COLO668 (cell line): ENCODE results near the gene NCKAP5.

Source experiments
- DNase-seq: peaks from one replicate; lab custom pipeline; 2025; ENCODE audit not compliant: unreplicated experiment; lab: John Stamatoyannopoulos, UW

The NCKAP5 gene

DNA sequence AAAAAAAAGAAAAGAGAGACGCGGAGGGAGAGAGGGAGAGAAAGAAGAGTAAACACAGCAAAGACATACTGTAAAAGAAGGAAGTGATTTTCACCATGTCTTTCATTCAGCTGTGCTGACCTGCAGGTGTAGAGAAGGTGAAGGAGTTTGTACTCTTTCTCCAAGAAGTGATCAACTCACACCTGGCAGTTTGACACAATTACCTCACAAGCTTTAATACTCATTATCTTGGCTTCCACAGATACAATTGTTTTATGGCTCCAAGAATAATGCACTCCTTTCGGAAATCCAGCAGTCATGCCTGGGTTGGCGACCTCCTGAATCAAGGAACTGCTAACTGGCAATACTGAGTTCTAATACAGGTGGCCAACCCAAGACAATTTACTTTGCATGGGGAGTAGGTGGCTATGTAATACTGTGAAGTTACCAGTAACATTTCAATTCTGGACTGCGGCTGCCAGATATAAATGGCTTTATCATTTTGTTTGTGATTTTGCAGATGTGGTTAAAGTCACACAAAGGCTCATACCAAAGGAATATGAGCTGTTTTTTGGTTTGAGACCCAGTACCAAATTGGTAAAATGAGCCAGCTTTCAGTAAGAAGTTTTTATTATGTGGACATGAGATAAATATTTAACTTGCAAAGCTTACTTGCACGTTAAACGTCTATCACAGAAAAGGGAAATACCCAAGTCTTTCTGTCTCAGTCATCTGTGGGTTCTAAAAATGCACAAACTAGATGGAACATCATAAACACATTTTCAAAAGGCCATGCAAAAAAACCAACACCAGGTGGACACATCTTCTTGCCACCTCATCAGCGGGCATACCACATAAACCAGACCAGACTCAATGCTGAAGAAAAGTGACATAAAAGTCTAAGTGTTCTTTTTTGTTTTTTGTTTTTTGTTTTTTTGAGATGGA is 69.3 kb downstream of the NCKAP5 start:
- no peak for DNase-seq

DNA sequence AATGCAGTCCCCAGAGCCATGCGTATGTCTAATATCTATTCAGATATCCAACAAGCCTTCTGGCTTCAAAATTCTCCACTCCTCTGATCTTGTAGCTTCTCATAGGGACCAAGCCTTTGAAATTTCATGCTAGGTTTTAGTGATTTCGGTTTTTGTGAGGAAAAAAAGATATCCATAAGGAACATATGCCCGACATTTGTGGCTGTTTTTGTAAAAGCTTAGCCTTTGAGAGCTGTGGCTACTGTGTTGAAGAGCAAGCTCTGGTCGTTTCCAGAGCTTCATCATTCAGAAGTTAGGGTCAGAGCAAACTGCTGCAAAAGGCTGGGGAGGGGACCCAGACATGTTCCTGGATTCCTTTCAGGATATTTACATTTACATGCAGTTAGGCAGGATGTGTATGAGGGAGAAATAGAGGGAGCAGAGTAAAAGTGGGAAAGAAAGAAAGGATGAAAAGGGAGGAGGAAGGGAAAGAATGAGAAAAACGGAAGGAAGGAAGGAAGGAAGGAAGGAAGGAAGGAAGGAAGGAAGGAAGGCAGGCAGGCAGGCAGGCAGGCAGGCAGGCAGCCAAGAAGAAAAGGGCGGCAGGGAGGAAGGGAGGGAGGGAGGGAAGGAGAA is 70.2 kb downstream of the NCKAP5 start:
- DNase-seq = no peak

DNA sequence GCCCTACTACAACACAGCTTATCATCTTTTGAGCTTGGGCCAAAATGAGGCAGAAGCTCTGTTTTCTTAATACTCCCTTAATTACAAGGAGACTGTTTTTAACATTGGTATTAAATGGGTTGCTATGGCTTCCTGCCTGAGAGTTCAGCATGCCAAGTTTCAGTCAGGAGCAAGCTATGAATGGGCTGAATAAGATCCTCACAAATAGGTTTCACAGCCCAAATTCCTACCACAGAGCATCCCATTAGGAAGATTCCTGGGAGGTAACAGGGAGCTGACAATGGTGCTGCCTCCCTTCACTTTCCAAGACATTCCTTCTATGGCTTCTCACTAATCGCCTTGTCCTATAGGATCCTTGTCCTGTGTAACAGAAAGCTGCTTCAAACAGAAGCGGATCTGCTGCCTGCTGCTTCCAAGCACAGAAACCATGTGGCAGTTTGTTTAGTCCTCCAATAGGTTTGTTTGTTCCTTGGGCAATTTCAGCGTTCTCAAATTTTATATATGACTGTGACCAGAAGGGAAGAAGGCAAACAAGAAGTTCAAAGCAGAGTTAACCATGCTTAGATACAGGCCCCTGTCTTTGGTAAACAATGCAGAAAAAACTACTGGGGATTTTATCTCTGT is 70.9 kb downstream of the NCKAP5 start:
- no peak for DNase-seq

DNA sequence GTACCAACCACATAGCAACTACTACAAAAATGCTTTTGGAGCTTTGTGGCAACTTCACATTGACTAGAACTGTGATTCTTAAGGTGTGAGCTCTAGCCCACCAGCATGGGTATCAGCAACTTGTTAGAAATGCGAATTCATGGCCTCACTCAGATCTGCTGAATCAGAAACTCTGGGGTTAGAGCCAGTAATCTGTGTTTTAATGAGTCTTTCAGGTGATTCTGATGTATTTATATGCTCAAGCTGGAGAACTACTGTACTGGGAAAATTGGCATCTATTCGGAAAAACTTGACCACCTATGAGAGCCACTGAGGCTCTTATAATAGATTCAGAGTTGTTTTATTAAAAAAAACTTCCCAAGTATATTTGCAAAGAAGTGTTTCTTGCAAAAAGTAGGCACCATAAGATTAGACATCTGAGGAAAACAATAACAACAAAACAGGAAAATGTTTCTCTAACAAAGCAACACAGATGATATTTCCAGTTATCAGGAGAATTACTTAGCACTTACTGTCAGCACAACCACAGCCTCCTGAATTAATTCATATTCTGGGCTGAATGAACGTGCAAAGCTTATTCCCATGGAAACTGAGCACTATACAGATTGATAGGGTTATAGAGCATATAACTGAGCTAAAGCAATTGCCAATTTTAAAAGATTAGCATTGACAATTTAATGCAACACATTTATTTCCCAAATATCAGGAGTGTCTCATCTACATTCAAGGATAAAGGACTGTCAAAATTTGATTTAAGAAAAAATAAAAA is 71.6 kb downstream of the NCKAP5 start:
- DNase-seq = no peak

DNA sequence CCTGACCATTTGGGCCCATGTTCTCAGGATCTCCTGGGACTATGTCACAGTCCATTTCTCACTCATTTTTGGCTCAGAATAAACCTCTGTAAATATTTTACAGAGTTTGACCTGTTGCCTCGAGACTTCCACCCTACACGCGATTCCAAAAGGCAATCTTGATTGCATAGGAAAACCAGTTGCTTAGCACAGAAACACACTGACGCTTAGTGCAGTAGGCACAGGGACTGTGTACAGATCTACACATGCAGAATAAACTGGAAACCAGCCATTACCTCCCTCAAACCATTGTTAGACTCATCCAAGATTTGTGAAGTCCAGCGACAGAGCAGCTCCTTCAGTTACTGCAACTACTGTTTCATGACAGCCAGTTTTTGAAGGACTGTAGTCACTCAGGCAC is 73.0 kb downstream of the NCKAP5 start:
- DNase-seq = no peak

DNA sequence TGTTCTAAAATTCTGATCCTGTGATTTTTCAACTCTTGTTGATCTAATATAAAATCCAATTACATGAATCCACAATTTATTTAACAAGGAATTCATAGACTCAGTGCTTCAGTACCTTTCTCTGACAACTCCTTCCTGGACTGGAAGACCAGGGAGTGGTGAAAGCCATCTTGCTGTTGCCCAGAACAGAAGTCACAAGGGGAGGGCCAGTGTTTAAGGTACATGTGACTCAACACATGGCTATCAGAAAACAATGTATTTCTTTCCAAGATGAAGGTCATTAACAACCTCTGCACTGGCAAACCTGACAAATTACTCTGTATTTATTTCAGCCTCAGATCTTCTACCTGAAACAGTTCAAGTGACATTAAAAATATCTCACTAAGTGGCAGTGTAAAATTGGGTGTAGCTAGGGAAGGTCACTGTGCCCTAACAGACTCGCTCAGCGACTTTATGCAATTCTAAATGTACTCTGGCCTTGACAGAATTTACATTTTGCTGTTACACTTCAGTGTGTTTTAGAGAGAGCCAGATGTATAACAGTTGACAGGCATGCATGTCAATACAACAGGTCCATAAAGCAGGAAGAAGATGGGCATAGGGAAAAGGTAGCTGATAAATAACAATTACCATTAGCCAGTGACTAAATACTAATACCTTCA is 75.4 kb downstream of the NCKAP5 start:
- DNase-seq = no peak

DNA sequence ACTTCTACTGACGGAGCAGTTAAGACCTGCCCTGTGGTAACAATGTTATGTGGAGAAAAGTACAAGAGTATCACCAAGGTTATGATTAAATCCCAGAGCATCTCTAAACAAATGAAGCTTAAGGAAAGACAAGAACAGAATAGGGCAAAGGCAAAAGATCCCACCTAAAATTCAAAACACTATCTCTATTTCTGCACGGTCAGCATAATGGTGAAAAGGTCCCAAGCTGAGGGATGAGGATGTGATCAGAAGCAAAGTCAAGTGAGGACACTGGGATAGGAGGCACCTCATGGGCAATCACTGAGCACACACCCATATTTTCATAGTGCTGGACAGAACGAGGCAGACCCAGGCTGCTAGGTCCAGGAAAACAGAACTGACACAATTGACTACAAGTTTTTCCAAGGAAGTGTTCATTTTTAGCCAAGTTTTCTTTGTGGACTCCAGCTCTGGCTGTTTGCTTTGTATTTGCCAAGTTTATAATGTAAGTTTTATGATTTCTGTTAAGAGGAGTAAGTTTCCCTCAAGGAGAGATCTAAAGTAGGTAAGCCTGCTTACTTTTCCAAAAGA is 77.8 kb downstream of the NCKAP5 start:
- no peak for DNase-seq

DNA sequence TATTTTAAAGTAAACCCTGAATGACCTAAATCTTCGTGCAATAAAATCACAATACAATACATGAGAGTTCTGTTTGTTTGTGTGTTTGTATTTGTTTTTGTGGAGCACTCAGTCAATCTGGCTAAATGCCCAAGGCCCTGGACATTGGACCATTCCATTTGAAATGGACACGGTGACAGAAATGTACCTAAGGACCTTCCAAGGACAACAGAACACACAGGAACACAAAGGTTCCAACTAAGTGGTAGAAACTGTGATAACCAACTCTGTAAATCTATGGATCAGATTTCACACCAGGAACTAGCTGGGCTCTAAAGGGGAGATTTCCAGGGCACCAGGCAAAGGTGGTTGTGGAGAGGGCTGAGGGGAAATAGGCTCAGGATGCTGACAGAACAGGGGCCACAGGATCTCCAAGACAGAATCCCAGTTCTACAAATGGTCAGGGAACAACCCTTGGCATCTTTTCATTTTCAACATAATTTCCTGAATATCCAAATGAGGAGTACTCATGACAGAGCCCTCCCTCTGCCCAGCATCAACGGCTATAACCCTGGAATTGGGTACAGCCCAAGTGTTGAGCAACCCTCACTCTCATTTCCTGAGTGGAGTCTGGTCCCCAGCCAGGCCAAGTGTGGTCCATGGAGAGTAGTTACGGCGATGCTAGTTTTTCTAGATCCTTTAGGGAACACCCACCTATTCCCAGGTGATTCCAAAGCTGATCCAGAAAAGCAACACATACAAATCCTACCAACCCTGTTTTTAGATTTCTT is 78.4 kb downstream of the NCKAP5 start:
- DNase-seq = peak; percentile 8

DNA sequence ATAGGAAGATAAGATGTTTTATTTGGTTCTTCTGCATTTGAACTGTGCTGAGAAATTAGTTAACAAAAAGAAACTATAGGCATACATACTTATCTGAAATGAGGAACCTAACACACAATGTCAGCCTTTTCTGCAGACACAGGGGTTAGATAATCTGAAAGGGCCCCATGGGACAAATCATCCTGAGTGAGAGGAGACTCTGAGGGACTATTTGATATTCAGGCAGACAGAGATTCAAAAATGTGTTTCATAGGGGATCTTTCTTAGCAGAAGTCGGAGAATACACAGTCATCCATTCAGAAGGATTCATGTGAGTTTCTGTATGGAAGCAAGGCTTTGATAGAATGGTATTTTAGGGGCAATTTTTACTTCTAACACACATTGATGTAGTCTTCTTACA is 79.1 kb downstream of the NCKAP5 start:
- DNase-seq = no peak

DNA sequence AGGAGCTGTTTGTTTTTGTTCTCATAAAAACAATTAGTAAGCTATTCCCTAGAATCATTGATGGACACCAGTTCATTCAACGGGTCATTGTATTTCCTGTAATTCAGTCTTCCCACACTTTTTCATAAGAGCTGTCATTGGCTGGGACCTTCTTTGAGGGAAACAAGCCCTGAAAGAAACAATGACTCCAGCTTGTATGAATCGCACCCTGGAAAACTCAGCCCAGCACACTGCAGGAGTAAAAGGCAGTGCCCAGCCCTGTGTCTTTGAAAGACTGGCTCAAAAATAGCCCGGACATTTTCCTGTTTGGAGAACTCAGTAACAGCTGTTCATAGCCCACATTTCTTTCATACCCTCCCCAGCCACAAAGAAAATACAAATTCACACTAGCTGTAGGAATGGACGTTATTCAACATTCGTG is 81.5 kb downstream of the NCKAP5 start:
- no peak for DNase-seq

DNA sequence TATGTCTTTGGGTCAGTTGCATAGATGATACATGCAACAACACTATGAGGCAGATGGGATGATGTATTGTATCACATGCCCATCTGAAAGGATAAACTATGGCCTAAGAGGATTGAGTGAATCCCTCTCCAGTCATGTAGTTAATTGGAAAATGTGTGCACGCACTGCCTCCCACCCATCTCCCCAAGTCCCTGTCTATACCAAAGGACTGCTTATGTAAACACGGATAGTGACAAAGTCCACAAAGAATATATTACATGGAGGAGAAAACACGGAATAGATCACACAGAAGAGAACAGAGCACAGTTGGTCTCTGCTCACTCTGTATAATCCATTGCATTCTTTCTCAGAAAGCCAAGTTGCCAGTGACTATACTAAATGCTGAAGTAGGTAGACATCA is 82.4 kb downstream of the NCKAP5 start:
- peak; percentile 24 for DNase-seq

DNA sequence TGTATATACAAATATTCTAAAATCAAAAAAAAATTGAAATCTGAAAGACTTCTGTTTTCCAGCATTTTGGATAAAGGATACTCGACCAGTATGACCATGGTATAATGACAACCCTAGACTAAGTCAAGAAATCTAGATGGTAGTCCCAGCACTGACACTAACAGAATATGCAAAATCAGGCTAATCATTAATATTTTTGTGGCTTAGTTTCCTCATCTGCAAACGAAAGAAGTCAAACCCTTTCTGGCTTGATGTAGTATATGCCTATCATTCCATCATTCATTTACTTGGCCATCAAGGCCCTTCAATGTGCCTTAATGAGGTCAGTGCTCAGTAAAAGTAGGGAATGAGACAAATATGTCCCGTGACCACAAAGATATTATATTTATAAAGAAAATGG is 83.5 kb downstream of the NCKAP5 start:
- DNase-seq = no peak

DNA sequence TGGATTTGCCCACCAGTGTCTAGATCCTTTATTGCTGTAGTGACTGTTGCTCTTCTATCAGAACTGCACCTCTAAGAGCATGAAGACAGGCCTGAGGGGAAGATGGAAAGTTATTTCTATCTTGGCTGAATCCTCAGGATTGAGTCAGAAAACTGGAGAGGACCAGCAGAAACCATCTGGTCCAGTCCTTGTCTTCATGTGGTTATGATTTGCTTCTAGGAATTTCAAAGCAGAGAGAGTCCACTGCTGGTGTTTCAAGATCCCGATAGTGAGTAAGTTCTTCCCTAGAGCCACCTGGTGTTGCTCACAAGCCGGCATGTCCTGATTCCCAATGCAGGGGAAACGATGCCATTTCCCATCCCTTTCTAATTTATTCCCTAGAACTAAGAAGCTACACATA is 84.2 kb downstream of the NCKAP5 start:
- DNase-seq = no peak

DNA sequence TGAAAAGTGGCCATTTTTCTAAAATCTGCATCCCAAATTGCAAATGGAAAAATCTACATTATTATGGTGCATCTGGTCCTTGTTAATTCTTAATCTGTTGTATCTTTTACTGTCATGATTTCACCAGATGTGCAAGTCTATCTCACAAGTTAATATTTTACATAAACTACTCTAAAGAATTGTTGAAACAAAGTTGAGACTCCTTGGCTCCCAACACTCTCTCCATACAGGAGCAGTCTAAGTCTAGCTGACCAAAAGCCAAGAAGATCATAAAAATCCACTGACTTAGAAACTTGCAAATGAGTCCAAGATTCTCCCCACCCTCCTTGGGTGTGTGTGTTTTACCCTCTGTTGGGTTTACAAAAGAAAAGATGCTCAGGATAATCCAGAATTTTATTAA is 85.1 kb downstream of the NCKAP5 start:
- no peak for DNase-seq

DNA sequence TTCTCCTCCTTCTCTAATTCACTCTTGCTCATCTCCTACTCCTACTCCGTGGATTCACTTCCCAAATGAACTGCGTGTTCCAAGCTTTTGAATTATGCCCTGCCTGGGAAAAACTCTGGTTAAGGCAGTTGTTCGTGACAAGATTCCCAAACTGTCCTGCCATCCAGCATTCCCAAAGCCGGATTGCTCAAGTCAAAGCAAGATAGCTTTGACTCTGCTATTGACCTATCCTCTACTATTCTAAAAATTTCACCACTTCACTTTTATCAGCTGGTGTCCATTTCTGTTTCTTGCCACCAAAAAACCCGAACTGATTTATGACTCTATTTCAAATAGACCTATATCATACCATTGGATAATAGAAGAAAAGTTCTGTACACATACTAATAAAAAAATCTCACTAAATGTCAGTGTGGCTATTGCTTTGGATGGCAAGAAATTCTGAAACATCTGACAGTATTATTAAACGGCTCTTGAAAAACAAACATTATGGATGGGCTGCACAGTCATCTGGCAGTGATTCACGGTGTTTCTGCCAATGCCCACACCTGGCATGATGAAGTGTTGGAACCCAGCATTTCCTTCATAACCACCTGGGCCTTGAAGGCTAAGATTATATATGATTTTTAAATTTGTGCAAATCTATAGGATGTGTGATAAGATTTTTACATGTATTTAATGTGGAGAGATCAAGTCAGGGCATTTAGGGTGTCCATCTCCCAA is 87.4 kb downstream of the NCKAP5 start:
- DNase-seq = no peak

DNA sequence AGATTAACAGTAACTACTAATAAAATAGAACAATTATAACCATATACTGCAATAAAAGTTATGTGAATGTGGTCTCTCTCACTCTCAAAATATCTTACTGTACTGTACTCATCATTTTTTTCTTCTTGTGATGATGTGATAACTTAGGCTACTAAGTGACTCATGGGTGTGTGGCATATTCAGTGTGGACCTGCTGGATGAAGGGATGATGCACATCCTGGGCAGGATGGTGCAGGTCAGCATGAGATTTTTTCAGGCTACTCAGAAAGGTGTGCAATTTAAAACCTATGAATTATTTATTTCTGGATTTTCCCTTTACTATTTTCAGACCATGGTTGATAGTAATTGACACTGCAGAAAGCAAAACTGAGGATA is 90.7 kb downstream of the NCKAP5 start:
- no peak for DNase-seq

DNA sequence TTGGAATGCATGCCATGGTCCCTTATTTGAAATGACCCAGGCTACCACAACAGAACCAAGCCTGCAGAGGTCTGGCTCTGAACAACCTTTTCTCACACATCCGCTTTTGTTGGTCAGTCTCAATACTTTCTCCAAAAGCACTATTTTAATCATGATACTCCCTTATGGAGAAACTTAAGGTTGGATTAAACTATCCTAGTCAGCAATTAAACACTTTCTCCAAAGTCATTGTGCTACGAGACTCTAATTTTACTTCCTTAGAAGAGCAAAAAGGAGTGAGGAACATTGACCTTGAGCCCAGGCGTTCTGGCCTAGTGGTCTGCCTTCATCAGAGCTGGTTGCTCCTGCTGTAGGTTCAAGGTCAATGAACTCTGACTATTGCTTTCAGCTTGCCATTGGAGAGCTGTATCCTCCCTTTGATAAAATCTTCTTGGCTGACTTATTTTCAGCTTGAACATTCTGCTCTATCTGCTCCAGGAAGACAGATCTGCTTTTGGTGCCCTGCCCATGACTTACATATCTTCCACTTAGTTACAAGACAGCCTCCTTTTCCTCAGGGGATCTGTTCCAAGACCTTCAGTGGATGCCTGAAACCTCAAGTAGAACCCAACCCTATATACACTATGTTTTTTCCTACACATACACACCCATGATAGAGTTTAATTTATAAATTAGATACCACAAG is 91.2 kb downstream of the NCKAP5 start:
- DNase-seq = no peak

DNA sequence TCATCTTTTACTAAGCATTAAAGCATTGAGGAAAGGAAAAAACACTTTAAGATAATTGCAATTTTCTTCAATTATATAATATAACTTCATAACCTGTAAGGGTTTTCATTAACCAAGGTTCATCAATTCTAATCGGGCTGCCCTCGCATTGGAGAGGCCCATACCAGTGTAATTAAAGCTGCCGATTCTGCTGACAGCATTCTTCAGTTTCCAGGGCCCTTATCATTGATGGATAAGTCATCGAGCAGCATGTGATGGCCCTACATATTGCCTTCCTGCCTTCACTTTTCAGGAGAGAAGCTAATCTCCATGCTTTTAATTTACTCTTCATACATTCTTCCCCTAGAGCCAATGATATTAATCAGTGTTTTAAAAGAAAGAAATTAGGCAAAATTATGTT is 92.0 kb downstream of the NCKAP5 start:
- no peak for DNase-seq

DNA sequence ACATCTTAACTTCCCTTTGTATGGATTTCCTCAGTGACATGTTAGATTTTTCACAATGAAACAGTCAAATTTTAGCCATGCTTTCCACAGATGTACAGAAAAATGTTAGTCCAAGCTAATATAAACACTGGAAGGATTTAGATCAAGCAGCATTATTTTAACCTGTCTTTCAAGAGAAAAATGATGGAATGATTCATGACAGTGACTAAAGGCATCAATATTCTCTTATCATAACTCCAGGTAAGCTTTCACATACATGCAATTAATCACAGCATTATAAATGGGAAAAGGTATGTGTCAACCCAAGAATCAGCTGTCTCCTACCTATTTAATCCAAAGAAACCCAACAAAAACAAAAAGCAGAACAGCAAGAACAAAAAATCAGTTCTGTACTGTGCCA is 92.7 kb downstream of the NCKAP5 start:
- DNase-seq = no peak
